ENCODE results near the gene THG1L.

THG1L gene

GRCh38 chr5:157761690-157762621 is 30.7 kb downstream of the THG1L start:
- DNase-seq = peak; percentile 65

DNA sequence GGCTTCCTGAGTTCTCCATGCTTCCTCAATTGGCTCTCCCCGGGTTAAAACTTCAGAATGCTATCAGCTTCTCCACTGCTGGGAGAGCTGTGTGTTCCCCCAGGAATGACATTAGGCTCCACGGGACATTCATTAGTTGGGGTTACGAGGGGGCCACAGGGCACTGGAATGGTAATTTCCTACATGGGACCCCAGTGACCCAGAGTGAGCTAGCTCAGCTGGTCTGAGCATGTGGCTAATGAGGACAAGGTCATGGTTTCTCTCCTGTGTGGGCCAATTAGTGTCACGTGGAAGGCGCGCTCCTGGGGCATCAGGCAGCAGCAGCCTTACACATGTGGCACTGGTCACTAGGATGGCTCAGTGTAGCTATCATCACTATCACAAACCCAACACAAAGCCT is 33.3 kb downstream of the THG1L start:
- DNase-seq = no peak

DNA sequence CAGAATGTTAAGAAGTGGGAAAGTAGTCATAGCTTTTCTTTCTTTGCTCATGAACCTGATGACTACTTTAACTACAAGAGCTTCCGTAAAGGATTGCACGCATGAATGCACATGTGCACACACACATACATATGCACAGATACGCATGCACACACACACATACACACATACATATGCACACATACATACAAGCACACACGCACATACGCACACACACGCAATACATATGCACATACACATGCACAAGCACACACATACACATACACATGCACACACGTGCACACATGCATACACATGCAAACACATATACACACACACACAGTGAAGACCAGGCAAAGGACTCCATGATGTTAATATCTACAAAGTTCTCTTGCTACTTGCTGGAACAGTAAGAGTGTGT is 35.2 kb downstream of the THG1L start:
- DNase-seq = no peak

- DNase-seq = no peak
Observed at GRCh38 chr5:157766902-157767301, 35.7 kb downstream of the THG1L start.

DNA sequence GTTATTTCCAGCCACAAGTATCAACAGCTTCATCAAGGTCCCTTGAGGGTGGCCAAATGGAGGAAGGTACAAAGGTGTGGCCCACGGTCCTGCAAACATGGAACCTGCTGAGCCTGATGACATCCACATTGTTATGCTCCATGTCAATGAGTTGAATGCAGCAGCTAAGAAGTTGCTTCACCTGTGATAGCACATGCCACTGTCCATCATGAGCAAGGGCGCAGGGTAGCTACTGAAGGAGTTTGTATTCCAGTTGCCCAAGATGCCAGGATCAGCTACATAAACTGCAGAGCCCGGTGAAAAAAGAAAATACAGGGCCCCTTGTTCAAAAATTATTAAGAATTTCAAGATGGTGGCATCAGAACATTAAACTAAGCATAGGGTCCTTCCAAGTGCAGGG is 36.5 kb downstream of the THG1L start:
- no peak for DNase-seq

DNA sequence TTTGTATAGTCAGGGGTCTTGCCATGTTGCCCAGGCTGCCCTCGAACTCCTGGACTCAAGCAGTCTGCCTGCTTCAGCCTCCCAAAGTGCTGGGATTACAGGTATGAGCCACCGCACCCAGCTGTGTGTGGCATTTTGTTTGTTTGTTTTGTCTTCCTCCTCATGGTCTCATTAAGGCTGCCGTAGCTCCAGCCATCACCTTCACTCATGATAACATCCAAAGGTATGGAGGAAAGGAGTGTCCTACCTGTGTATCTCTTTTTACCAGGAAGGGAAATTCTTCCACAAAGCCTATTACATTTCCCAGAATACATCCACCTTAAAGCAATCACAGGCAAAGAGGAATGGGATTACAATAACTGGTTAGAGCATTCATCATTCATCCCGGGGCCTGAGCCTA is 39.4 kb downstream of the THG1L start:
- DNase-seq = no peak

DNA sequence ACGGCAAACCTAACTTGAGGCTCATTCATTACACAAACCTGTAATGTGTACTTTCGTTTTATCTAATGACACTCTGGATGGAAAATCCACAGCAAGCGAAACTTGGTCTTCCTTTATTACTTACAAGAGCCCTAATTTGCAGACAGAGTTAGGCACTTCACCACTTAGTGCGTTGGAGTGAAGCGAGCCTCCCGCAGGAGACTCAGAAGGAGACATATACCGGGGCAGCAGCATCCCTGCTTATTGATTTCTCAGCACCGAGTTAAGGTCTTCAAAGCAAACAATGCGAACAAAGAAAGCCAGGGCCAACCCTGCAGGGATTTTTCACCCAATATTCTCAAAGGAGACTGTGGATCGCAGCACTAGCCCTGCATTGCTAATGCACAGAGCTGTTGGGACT is 40.9 kb downstream of the THG1L start:
- no peak for DNase-seq

DNA sequence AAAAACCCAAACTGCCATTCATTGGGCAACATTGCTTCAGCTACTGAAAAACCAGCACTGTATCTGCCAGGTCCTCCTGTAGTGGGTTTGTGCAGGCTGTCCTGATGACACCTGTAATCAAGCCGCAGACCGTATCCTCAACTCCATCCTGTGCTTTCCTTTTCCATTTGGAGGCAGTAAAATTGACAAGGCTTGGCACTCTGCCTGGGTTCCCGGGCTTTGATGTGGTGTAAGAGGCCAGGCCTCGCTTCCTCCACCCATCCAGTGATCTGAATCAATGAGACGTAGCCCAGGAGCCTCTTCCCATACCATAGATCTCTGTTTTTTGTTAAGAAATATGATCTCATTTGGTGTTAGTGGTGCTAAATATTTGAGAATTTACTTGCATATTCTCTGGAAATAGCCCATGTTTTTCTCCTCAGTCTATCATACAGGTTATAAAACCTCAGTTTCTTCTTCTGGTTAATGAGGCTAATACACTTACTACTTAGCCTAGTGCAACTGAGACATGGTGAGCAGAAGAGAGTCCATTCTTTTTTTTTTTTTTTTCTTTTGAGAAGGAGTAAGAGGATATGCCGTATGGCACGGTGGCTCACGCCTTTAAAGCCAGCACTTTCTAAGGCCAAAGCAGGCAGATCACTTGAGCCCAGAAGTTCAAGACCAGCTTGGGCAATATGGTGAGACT is 47.0 kb downstream of the THG1L start:
- DNase-seq = no peak

- no peak for DNase-seq
Observed at GRCh38 chr5:157779221-157779620, 48.0 kb downstream of the THG1L start.

GRCh38 chr5:157785801-157786200 is 54.6 kb downstream of the THG1L start:
- no peak for DNase-seq

Measured in NCI-H1694 treated with DMSO at 0.1 percent for 48 hours (cell line).